ENCODE measurements around the gene FOXP1. TPM values are rescaled to one million over a fixed set of nuclear protein-coding genes. Genes with fewer than 3 reads are reported as not detected.
A peak's percentile ranks its signal among the peaks of the same experiment; 100 is the strongest.

FOXP1 gene
- total and polyA plus RNA-seq, 2 of the 13 experiments (the other 11 are each of a cell fraction or from before 2014, with no cell fraction given): 40.4 to 59.0 TPM

GRCh38 chr3:71288269-71288930 is 295.1 kb downstream of the FOXP1 start:
- in situ Hi-C loops (cut with HindIII; ENCODE audit: extremely low pct_ligation_motif_present, low pct_unique_long_range_greater_than_20kb): no loop called here

GRCh38 chr3:71285086-71285485 is 298.4 kb downstream of the FOXP1 start:
- 97% methylated on average over 5 of the region's 5 CpGs for WGBS (ENCODE audit: low lambda C conversion rate)
- Histone ChIP-seq H3K79me2 (ENCODE audit: insufficient read depth, low read length) (peaks cover 8% of the 10 kb centered on the region), H3K4me3 (replicated peaks in 1 of 3; ENCODE audit: insufficient read depth in 1 of 3, low read depth in 2 of 3, low read length in 3 of 3) (no peak overlapping the region), H4K20me1 (ENCODE audit: insufficient read depth, low read length) (no peaks in the 10 kb centered on the region), H3K9me3 (ENCODE audit: low read length) (no peaks in the 10 kb centered on the region), H3K36me3 (replicated peaks in 1 of 2; ENCODE audit: control insufficient read depth in 1 of 2, insufficient read depth in 2 of 2, low read length in 2 of 2) (0 out of 5 replicates have a peak, but pooled peaks cover 0 to 3% of the 10 kb centered on the region in 2 experiments), H3K4me1 (ENCODE audit: insufficient read depth, low read length) (peaks cover 15% of the 10 kb centered on the region), H3K27me3 (ENCODE audit: control insufficient read depth in 1 of 2, insufficient read depth in 2 of 2, low read length in 2 of 2) (no peaks in the 10 kb centered on the region), H2AFZ (ENCODE audit: low read length) (no peak overlapping the region), H3K4me2 (ENCODE audit: low read depth, low read length) (no peak overlapping the region), H3K9ac (ENCODE audit: insufficient read depth, low read depth, low read length) (no peak overlapping the region), H3K27ac (ENCODE audit: extremely low read length, insufficient read depth, low read length) (no peak overlapping the region)
- BruUV-seq (replicated peaks): no TSS peak
- ChIA-PET POLR2A (no interaction called here), CTCF (ENCODE audit: low intra/inter-chr PET ratio, low total read pairs) (no interaction called here)
- no peak for DNase-seq (ENCODE audit: low spot score)
- intact Hi-C loops (cut with micrococcal nuclease; ENCODE audit: unreplicated experiment): no loop called here
- in situ Hi-C loops (cut with HindIII; ENCODE audit: extremely low pct_ligation_motif_present, low pct_unique_long_range_greater_than_20kb): no loop called here
- no peak for ATAC-seq
- FAIRE-seq: no peak
- TF ChIP-seq TIGD3 (CRISPR knock-in tag; IDR thresholded peaks at IDR 0.05; ENCODE audit: borderline replicate concordance) (no peak), ZNF780A (CRISPR knock-in tag; IDR thresholded peaks at IDR 0.05) (no peak)

More at GRCh38 chr3:71288269-71288930, 295.1 kb downstream of the FOXP1 start:
- no TSS peak for BruUV-seq (replicated peaks)
- no peak overlapping the region for H3K4me2 ChIP-seq (ENCODE audit: low read depth, low read length)
- WGBS (ENCODE audit: low lambda C conversion rate): 92% methylated on average over 4 of the region's 4 CpGs
- H4K20me1 ChIP-seq (ENCODE audit: insufficient read depth, low read length): no peaks in the 10 kb centered on the region
- H3K79me2 ChIP-seq (ENCODE audit: insufficient read depth, low read length): peaks cover 4% of the 10 kb centered on the region
- H3K4me3 ChIP-seq (replicated peaks in 1 of 3; ENCODE audit: insufficient read depth in 1 of 3, low read depth in 2 of 3, low read length in 3 of 3): no peak overlapping the region
- no peaks in the 10 kb centered on the region for H3K27me3 ChIP-seq (ENCODE audit: control insufficient read depth in 1 of 2, insufficient read depth in 2 of 2, low read length in 2 of 2)
- no peak overlapping the region for H3K27ac ChIP-seq (ENCODE audit: extremely low read length, insufficient read depth, low read length)
- 0 out of 5 replicates have a peak, but pooled peaks cover 0 to 1% of the 10 kb centered on the region in 2 experiments for H3K36me3 ChIP-seq (replicated peaks in 1 of 2; ENCODE audit: control insufficient read depth in 1 of 2, insufficient read depth in 2 of 2, low read length in 2 of 2)
- TF ChIP-seq SRF (IDR thresholded peaks at IDR 0.05; ENCODE audit: low read depth, low read length): no peak
- no peak for TF ChIP-seq ETV5 (CRISPR knock-in tag; IDR thresholded peaks at IDR 0.05; ENCODE audit: borderline replicate concordance)
- TF ChIP-seq JDP2 (CRISPR knock-in tag; IDR thresholded peaks at IDR 0.05; ENCODE audit: borderline replicate concordance): no peak
- TF ChIP-seq ZNF441 (CRISPR knock-in tag; IDR thresholded peaks at IDR 0.05; ENCODE audit: borderline replicate concordance): no peak
- TF ChIP-seq EHMT2 (IDR thresholded peaks at IDR 0.05; ENCODE audit: borderline replicate concordance, low read depth, low read length): no peak
- no peak for TF ChIP-seq MEIS2 (CRISPR knock-in tag; IDR thresholded peaks at IDR 0.05)
- no peak for TF ChIP-seq RBM22 (optimal IDR thresholded peaks at IDR 0.05; ENCODE audit: low read length)
- TF ChIP-seq MAFK (conservative IDR thresholded peaks at IDR 0.05 in 1 of 2, IDR thresholded peaks at IDR 0.05 in 1 of 2; ENCODE audit: low read length in 2 of 2): no peak
- no peak for ATAC-seq
- H2AFZ ChIP-seq (ENCODE audit: low read length): no peak overlapping the region
- DNase-seq (ENCODE audit: low spot score): peak; percentile 15
- FAIRE-seq: no peak
- ChIA-PET CTCF (ENCODE audit: low intra/inter-chr PET ratio, low total read pairs) (no interaction called here), POLR2A (no interaction called here)
- H3K4me1 ChIP-seq (ENCODE audit: insufficient read depth, low read length): peaks cover 15% of the 10 kb centered on the region
- no peak overlapping the region for H3K9ac ChIP-seq (ENCODE audit: insufficient read depth, low read depth, low read length)
- H3K9me3 ChIP-seq (ENCODE audit: low read length): no peaks in the 10 kb centered on the region
- intact Hi-C loops (cut with micrococcal nuclease; ENCODE audit: unreplicated experiment): no loop called here
